ENCODE measurements around the gene VAPB.

GRCh38 chr20:58403272-58403671 is 14.2 kb downstream of the VAPB start:
- no peak for TF ChIP-seq CTCF (IDR thresholded peaks at IDR 0.05)
- TF ChIP-seq POLR2A (IDR thresholded peaks at IDR 0.05), result no peak
- TF ChIP-seq EP300 (IDR thresholded peaks at IDR 0.05), result no peak
